ENCODE results near the gene IRX2.

The IRX2 gene

DNA sequence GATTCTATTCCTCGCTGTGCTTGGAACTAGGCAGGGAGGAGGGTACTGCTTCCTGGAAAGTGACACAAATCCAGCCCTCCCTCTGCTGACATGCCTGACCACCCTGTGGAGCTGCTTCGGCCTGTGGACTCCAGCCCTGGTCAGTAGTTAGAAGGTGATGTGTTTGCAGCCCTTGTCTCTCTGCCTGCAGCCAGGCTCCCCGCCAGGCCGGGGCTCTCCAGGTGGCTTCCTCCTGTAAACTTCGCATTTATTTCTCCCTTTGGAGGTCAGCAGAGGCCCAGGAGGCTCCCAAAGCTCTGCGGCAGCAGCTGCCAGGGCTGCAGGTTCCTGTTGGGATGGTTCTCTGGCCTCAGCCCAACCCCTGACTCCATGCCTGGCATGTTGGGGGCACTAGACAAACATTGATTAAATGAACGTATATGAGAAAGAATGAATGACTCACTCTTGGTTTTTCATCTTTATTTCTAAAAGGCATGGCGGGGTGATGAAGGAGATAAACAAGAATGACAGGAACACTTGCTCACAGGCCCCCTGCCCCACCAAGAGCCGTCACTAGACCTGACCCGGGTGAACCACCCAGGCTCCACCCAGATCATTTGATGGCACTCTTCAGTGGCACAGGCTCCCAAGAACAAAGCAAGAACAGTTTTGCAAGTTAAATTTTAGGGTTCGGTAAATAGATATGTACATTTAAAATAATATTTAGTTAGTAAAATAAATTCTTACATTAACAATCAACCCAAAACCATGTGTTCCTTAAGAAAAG is 8.4 kb upstream of the IRX2 start:
- no peak overlapping the region for H3K4me3 Mint-ChIP-seq
- no peak for DNase-seq
- ATAC-seq = no peak
- no peak overlapping the region for H3K27ac Mint-ChIP-seq
- peaks cover 95% of the 10 kb centered on the region for H3K27me3 Mint-ChIP-seq
- peaks cover 0 to 4% of the 10 kb centered on the region in 2 donors for H3K9me3 Mint-ChIP-seq
- H3K4me1 Mint-ChIP-seq = peaks cover 18% of the 10 kb centered on the region

DNA sequence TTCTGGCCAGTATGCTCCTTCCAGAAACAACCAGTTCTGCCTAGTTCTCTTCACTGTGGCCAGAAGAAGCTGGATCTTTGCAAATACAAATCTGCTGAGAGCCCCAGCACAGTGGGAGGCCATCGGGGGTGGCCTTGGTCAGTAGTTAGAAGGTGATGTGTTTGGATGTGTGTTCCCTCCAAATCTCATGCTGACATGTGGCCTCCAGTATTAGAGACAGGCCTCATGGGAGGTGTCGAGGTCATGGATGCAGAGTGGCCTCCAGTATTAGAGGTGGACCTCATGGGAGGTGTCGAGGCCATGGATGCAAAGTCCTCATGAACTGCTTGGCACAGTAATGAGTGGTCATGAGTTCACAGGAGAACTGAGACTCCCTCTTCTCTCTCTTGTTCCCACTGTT is 7.6 kb upstream of the IRX2 start:
- peaks cover 95% of the 10 kb centered on the region for H3K27me3 Mint-ChIP-seq
- no peak overlapping the region for H3K27ac Mint-ChIP-seq
- no peak for ATAC-seq
- H3K4me3 Mint-ChIP-seq = no peak overlapping the region
- peaks cover 24% of the 10 kb centered on the region for H3K4me1 Mint-ChIP-seq
- no peak for DNase-seq
- no peaks in the 10 kb centered on the region for H3K9me3 Mint-ChIP-seq

DNA sequence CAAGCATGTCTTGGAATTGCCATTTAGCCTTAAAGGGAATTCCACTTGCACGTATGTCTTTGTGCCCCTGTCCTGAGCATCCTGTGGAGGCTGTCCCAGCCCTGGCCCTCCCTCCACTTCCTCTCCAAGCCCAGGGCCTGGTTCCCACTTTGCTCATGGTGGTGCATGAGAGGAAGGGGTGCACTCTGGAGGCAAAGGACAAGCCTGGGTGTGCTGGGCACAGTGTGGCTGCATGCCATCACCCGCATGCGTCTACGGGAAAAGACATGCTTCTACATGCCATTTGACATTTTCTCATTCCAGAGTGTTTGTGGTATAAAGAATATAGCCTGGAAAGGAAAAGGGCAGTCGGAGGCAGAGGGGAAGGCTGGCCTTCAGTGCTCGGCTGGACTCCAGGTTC is 7.2 kb upstream of the IRX2 start:
- no peak overlapping the region for H3K4me3 Mint-ChIP-seq

DNA sequence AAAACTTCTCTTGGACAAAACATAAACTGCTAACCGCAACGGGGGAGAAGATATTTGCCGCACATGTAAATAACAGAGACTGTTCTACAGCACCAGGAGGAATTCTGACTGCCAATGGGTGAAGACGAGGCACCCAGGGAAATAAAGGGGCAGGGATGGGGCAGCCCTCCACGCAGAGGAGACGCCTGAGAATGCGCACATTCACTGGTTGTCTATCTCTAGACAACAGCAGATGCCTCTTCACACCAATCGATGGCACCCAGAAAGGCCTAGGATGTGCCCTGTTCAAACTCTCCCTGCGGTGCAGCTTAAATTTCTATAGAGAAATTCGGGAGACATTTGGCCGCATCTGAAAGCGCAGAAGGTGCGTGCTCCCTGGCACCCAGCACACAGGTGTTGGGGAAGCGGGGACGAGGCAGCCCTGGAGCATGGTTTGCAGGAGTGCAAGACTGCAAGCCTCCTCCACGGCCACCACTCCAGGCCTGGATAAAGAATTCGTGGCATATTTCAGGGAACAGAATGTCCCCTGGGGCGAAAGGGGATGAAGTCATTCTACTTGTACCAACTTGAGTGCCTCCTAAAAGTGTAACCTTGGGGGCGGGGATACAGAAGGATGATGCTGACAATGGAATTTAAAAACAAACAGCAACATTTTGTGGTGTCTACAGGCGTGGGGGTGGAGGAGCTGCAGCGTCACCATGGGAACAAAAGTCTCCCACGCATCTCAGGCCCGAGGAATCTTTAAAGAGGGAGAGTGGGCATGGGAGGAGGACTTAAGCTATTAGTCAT is 6.3 kb upstream of the IRX2 start:
- Mint-ChIP-seq H3K4me1 (peaks cover 32% of the 10 kb centered on the region), H3K4me3 (no peak overlapping the region), H3K27me3 (peaks cover 95% of the 10 kb centered on the region), H3K27ac (no peak overlapping the region), H3K9me3 (no peaks in the 10 kb centered on the region)
- DNase-seq (no peak), ATAC-seq (no peak)

More for the DNA sequence above, 7.2 kb upstream of the IRX2 start:
- peaks cover 95% of the 10 kb centered on the region for H3K27me3 Mint-ChIP-seq
- peaks cover 26% of the 10 kb centered on the region for H3K4me1 Mint-ChIP-seq
- H3K9me3 Mint-ChIP-seq = no peaks in the 10 kb centered on the region
- DNase-seq (no peak), ATAC-seq (no peak)
- H3K27ac Mint-ChIP-seq = no peak overlapping the region

DNA sequence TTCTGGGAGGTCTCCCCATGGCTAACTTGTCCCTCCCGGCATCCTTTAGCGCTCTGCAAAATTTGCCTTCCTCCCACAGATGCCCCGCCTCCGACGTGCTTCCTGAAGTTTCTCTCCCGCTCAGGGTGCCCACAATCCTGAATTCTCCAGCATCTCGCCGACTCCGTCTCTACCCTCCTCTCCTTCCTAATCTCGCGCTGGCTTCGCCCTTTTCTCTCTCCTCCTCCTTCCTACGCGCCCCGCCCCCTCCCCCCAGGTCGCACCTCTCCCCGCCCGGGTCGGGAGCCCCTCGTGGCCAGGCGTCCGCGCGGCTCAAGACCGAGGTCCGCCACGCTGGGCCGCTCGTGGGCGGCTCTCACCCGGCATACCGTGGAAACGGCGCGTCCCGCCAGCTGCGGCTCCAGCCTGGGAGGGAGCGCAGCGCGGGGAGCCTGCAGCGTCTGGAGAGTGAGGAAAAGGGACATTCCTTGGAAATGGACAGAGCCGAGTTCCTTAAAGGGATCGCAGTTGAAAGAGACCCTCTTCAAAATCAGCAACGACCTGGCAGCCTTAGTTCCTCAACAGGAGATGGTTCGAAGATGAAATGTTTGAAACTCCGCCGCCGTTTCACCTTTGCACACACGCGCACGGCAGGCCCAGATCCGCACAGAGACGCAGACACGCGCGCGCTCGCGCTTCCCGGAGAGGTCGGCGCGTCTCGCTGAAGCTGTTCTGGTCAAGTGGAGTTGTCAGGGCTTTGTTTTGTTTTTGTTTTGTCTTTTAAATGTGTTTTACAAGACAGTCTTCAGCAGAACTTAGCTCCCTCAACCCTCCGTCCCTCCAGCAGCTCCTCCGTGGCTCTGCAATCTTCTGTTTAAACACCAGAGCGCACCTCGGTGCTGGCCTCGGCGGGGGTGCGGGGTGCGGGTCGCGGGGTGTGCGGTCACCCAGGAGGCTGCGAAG is 5.0 kb upstream of the IRX2 start:
- peaks cover 38% of the 10 kb centered on the region for H3K4me1 Mint-ChIP-seq
- H3K27ac Mint-ChIP-seq = no peak overlapping the region

DNA sequence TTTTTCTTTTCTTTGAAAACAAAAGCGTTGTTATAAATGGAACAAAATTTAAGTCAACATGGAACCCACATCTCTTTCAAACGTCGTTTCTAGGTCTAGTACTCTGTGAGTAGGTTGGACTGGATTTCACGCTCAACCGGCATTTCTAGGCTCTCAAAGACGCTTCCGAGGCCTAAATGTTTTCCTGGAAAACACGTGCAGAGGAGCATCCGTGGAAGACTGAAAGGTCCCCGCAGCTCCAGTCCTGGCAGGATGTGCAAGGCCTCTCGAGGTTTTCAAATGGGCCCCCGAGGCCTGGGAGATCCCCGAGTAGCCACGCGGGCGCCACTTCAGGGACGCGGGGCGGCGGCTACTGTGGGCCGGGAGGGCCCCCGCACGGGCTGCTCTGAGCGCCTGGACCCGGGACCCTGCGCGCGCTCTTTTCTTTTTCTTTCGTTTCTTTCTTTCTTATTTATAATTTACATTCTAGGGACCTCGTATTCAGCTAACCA is 4.2 kb upstream of the IRX2 start:
- no peak for DNase-seq
- Mint-ChIP-seq H3K27me3 (peaks cover 83% of the 10 kb centered on the region), H3K4me1 (peaks cover 38% of the 10 kb centered on the region), H3K9me3 (no peaks in the 10 kb centered on the region), H3K27ac (no peak overlapping the region), H3K4me3 (peak overlapping the region; percentile 31 to 68)
- ATAC-seq = no peak

More for the DNA sequence above, 5.0 kb upstream of the IRX2 start:
- H3K9me3 Mint-ChIP-seq = no peaks in the 10 kb centered on the region
- peaks cover 91% of the 10 kb centered on the region for H3K27me3 Mint-ChIP-seq
- peak overlapping the region; percentile 31 to 68 for H3K4me3 Mint-ChIP-seq
- no peak for ATAC-seq
- no peak for DNase-seq

DNA sequence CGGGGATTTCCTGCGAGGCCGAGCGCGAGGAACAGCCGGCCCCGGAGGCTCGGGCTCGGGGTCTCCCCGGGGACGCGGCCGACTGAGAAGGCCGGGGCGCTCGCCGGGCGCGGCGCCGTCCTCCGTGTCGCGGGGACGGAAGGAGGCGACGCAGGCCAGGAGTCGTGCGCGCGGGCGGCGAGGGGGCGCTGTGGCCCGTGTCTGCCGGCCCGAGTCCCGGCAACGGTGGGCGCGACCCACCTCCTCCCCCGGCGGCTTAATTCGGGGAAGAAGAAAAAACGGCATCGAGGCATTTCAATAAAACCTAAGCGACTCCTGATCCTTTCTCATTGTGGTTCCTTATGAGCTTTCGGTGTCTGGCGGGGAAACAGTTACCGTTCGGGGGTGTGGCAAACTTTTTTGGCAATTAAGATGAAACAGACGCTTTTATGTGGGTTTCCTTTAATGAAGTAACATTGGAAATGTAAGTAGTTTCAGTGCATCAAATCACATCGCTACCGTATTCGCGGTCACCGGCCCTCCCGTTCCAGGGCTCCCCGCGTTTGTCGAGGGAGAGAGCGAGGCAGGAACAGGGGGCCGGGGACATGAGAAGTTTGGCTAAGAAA is 3.7 kb upstream of the IRX2 start:
- peaks cover 87% of the 10 kb centered on the region for H3K27me3 Mint-ChIP-seq
- peaks cover 38% of the 10 kb centered on the region for H3K4me1 Mint-ChIP-seq
- DNase-seq = no peak
- no peak for ATAC-seq
- H3K4me3 Mint-ChIP-seq = peak overlapping the region in 1 of 2 donors; percentile 49
- no peak overlapping the region for H3K27ac Mint-ChIP-seq
- H3K9me3 Mint-ChIP-seq = no peaks in the 10 kb centered on the region

DNA sequence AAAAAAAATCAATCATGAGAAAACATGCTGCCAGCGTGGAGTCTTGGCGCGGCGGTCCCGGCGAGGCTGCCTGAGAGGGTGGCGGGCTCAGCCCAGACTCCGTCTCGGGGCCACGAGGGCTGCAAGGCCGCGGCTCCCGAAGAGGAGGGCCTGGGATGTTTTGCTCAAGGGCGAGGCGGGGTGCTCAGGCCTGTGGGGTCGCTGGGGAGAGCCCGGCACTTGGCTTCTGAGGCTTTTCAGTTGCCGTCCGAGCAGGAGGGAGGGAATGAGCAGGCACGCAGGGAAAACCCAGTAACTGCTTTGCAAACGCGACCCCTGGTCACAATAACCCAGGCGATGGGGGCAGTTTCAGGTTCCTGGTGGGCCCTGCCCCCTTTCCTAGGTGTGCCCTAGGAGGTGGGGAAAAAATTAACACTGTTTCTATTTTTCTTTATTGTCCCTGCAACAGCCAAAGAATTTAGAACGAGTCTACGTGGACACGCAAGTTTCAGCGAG is 3.2 kb upstream of the IRX2 start:
- Mint-ChIP-seq H3K4me1 (peaks cover 39% of the 10 kb centered on the region), H3K9me3 (peaks cover 0 to 4% of the 10 kb centered on the region in 2 donors)
- ATAC-seq = no peak

DNA sequence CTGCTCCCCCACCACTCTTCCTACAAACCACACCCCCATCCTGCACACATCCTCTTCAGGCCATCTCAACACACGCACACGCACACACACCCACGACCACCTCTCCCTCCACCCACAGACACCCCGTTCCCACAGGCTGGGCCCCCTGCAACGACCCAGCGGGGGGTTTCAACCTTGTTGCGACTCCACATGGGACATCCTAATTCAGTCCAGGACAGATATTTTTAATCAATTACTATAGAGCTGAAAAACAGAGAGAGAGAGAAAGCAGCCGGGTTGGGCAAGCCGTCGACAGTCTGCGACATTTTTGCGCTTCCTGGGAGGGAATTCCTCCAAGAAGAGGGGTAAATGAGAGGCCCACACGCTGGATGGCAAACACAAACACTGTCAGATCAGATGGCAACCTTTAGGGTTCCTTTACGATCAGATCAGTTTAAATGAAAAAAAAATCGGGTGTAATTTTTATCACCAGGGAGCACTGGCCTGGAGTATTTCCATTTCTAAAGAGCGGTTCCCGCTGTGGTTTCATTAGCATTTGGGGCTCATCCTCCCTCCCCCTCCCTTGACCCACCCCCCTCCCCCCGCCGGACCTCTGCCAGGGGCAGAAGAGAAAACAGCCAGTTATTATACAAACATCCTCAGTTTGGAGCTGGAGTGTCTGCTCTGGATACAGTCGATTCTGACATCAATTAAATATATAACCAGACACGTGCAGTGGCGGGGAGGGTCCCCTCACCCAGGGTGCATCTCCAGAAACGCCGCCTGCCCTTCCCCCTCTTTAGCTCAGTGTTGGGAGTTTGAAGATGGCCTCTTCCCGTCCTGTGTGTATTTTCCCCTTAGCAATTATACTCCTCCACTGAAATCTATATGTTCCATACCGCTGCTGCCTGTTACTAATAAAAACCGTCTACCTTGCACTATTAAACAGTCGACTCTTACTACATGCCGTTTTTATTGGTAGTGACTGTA is 2.3 kb upstream of the IRX2 start:
- H3K27ac Mint-ChIP-seq = no peak overlapping the region
- H3K27me3 Mint-ChIP-seq = peaks cover 86% of the 10 kb centered on the region
- peaks cover 44% of the 10 kb centered on the region for H3K4me1 Mint-ChIP-seq
- peaks cover 0 to 11% of the 10 kb centered on the region in 2 donors for H3K9me3 Mint-ChIP-seq
- ATAC-seq = no peak
- DNase-seq = no peak
- peak overlapping the region in 1 of 2 donors; percentile 33 for H3K4me3 Mint-ChIP-seq

More for the DNA sequence above, 3.2 kb upstream of the IRX2 start:
- H3K27ac Mint-ChIP-seq = no peak overlapping the region
- no peak for DNase-seq
- H3K27me3 Mint-ChIP-seq = peaks cover 87% of the 10 kb centered on the region
- peak overlapping the region in 1 of 2 donors; percentile 6 for H3K4me3 Mint-ChIP-seq

DNA sequence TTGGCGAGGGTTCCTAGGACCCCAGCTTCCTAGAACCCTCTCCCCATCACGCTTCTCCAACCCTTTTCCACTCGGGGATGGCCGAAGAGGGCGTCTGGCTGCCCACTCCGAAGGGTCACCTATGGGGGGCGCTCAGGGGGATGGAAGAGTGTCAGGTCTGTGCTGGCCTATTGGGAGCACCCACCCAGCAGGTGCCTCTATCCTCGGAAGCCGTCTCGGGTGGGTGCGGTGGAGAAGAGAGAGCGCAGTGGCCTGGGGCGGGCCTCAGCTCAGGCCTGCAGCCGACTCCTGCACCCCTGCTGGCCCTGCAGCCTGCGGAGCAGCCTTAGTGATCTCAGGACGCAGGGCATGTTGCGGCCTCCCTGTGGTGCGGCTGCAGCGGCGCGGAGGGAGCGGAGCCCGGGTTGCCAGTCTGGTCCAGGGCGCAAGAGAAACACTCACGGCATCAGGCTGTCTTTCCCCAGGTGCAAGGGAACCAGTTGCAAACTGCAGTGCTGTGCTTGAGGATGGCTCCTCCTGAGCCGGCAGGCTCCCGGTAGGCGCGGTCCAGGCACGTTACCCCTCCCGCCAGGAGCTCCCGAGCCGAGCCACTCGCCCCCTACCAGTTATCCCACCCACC is 1.5 kb upstream of the IRX2 start:
- ATAC-seq = peak; percentile 9
- Mint-ChIP-seq H3K27me3 (peaks cover 78% of the 10 kb centered on the region), H3K27ac (no peak overlapping the region), H3K9me3 (peaks cover 0 to 11% of the 10 kb centered on the region in 2 donors), H3K4me3 (no peak overlapping the region), H3K4me1 (peaks cover 44% of the 10 kb centered on the region)
- no peak for DNase-seq

DNA sequence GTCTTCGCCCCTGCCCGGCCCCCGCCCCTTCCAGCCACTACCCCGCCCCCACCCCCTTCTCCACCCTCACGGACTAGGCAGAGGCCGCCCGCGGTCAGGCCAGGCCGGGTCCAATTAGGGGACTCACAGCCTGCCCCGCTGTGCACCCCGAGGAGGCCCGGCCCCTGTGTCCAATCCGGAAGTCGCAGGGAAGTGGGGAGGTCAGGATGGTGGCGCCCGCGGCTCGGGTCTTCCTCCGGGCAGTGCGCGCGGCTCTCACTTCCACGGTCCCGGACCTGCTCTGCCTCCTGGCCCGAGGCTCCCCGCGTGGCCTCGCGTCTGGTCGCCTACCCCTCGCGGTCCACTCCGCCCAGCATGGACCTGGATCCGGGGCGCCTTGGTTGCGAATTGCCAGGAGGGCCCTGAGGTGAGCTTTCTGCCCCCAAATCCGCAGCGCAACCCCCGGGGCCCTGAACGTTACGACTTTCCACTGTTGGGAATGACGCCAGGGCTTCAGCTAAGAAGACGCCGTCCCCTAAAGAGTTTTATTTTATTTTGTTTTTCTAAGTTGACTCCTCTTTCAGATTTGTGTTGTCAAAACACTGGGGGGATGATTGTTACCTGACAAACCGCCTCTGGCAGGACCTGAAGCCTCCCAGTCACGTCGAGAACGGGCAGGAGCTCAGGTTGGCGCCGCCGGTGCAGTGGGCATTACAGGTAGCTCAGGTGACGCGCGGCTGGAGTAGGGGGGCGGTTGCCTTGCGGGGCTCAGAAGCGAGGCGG is 763 bp upstream of the IRX2 start:
- Mint-ChIP-seq H3K27me3 (peaks cover 78% of the 10 kb centered on the region), H3K9me3 (peaks cover 0 to 11% of the 10 kb centered on the region in 2 donors), H3K4me1 (peaks cover 44% of the 10 kb centered on the region), H3K27ac (peak overlapping the region in 1 of 2 donors; percentile 67), H3K4me3 (no peak overlapping the region)
- ATAC-seq = no peak
- DNase-seq = no peak

DNA sequence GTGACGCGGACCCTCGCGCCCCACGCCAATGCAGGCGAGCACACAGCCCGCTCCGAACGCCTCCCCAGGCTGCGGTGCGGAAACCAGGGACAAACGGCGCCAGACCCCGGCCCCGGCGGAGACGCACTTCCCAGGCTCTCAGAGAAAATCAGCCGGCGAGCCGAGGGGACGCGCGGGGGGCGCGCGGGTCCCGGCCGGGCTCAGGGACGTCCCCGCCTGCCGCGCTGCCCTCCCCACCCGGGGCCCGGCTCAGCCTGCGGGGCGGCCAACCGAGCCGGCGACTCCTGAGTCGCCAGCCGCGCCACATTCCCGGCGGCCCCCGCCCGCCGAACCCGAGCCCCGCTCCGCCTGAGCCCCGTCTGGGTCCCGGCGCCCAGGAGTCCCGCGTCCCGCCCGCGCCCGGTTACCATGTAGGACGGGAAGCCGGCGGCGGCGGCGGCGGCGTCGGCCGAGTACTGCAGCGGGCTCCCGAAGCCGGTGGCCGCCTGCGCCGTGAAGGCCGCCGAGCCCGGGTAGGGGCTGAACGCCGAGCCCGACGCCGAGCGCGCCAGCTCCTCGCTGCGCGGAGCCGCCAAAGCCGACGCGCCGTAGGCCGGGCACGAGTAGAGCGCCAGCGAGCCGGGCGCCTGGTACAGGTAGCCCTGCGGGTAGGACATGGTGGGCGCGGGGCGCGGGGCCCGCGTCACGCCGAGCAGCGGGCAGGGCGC is 566 bp downstream of the IRX2 start:
- Mint-ChIP-seq H3K27me3 (peaks cover 78% of the 10 kb centered on the region), H3K9me3 (peaks cover 0 to 11% of the 10 kb centered on the region in 2 donors), H3K4me1 (peaks cover 34% of the 10 kb centered on the region), H3K4me3 (no peak overlapping the region), H3K27ac (no peak overlapping the region)
- ATAC-seq (peak; percentile 26), DNase-seq (no peak)

Measured in stimulated activated naive CD8-positive, alpha-beta T cell treated with anti-CD3 and anti-CD28 coated beads, Interleukin-15, amount 100 ng/mL, for 72 hours (primary cell).